Loucy (cell line): ENCODE measurements around the gene NECAP2.

Experiments
- CTCF ChIP-seq: fragments of 200-600 bp; sonication (generic); conservative IDR thresholded peaks from 2 replicates; pipeline ENCODE4 v1.5.1; 2014; ENCODE audit warnings: mild to moderate bottlenecking, antibody characterized with exemption, low read length
- EZH2phosphoT487 ChIP-seq: fragments of 200-600 bp; IDR thresholded peaks from 2 replicates; pipeline ENCODE4 v1.6.1; 2018; ENCODE audit warnings: antibody characterized with exemption, mild to moderate bottlenecking, moderate library complexity, borderline replicate concordance

GRCh38 chr1:16459352-16459925 lies 18.9 kb downstream of the NECAP2 start:
- TF ChIP-seq CTCF = no peak
- TF ChIP-seq EZH2phosphoT487 = no peak
